Mucosa of descending colon (tissue), 3 donors: ENCODE measurements around the gene PLB1. TPM values are rescaled to one million over a fixed set of nuclear protein-coding genes. Genes with fewer than 3 reads are reported as not detected.

Experiments
- ATAC-seq: fragments of 200-7000 bp; cut with Tn5 transposase; one replicate; pipeline ENCODE4 v1.9.1; 2020; ENCODE audit warnings: mild to moderate bottlenecking, moderate library complexity
- DNase-seq, 3 donors: peaks; one replicate each; pipeline ENCODE4 v3.0.0-alpha.2; 2020
- H3K36me3 ChIP-seq: fragments of 200-600 bp; one replicate; pipeline ENCODE4 v1.8.0; 2021; ENCODE audit warnings: low read depth, mild to moderate bottlenecking
- H3K4me1 ChIP-seq: fragments of 200-600 bp; one replicate; pipeline ENCODE4 v1.8.0; 2021; ENCODE audit warnings: low read depth, mild to moderate bottlenecking
- H3K4me3 ChIP-seq: fragments of 200-600 bp; one replicate; pipeline ENCODE4 v1.8.0; 2021; ENCODE audit warnings: mild to moderate bottlenecking
- H3K9me3 ChIP-seq: fragments of 200-600 bp; one replicate; pipeline ENCODE4 v1.8.0; 2021; ENCODE audit warnings: mild to moderate bottlenecking
- intact Hi-C, 2 donors: fragments of 100-400 bp; cut with DNase I in 1 of 2; cut with micrococcal nuclease in 1 of 2; formaldehyde crosslinking; loops; one replicate each; pipeline versions ENCODE4 v1.11.0 to v1.11.1; 2022; cut with DNase I, micrococcal nuclease
- total RNA-seq, 3 donors: library from RNA; stranded (reverse); fragmentation: NEBNext Ultra II Directional in 2 of 3; extraction: Animal tissue kit (Norgen Biotek cat#: 25700) in 2 of 3; gene quantifications; one replicate each; pipeline versions ENCODE4 v1.2.1 to v1.2.4, GENCODE V29; 2021 to 2023
- TF ChIP-seq, protein P1 (sequence below): fragments of 200-600 bp; IDR thresholded peaks from one replicate; pipeline ENCODE4 v1.8.0; 2022; ENCODE audit warnings: antibody characterized with exemption, mild to moderate bottlenecking
- donor health status: DM: no; HTN: no; CAD: no; lungs with moderate emphysema.
- donor health status: DM: no; HTN: no; CAD: no.
- donor health status: DM: no; HTN: yes; CAD: no.

PLB1 gene
- total RNA-seq, 3 donors from 2014 or later: 2.4 to 4.9 (median 3.6) TPM

GRCh38 chr2:28678944-28679343, 183.1 kb downstream of the PLB1 start:
- no peaks in the 10 kb centered on the region for H3K9me3 ChIP-seq
- intact Hi-C loops: no loop called here
- no peak for ATAC-seq
- H3K36me3 ChIP-seq: no peaks in the 10 kb centered on the region
- no peak for DNase-seq
- no peaks in the 10 kb centered on the region for H3K4me1 ChIP-seq
- no peak overlapping the region for H3K4me3 ChIP-seq
- TF ChIP-seq, protein P1, sequence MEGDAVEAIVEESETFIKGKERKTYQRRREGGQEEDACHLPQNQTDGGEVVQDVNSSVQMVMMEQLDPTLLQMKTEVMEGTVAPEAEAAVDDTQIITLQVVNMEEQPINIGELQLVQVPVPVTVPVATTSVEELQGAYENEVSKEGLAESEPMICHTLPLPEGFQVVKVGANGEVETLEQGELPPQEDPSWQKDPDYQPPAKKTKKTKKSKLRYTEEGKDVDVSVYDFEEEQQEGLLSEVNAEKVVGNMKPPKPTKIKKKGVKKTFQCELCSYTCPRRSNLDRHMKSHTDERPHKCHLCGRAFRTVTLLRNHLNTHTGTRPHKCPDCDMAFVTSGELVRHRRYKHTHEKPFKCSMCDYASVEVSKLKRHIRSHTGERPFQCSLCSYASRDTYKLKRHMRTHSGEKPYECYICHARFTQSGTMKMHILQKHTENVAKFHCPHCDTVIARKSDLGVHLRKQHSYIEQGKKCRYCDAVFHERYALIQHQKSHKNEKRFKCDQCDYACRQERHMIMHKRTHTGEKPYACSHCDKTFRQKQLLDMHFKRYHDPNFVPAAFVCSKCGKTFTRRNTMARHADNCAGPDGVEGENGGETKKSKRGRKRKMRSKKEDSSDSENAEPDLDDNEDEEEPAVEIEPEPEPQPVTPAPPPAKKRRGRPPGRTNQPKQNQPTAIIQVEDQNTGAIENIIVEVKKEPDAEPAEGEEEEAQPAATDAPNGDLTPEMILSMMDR: no peak

DNA sequence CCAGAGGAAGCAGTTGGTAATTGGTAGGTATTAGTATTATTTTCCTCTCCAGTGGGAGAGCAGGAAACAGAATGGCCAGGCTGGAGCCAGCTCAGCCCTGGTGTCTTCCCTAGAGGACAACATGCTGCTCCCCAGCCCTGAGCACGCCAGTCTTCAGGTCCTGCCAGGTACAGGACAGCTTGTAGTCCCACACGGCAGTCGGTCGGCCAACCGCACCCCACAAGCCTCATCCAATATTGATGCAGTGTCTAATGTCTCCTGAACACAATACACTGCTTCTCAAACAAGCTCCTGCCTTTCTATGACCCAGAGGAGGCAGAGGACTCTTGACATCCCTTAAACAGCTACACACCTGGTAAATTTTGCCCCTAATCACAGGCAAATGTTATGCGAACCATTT, 184.8 kb downstream of the PLB1 start:
- no peaks in the 10 kb centered on the region for H3K36me3 ChIP-seq
- H3K4me1 ChIP-seq: no peaks in the 10 kb centered on the region
- H3K4me3 ChIP-seq: no peak overlapping the region
- intact Hi-C loops: no loop called here
- TF ChIP-seq, protein P1: no peak
- DNase-seq (no peak), ATAC-seq (no peak)
- no peaks in the 10 kb centered on the region for H3K9me3 ChIP-seq

GRCh38 chr2:28681158-28681571, 185.3 kb downstream of the PLB1 start:
- Histone ChIP-seq H3K9me3 (no peaks in the 10 kb centered on the region), H3K4me3 (no peak overlapping the region), H3K36me3 (no peaks in the 10 kb centered on the region), H3K4me1 (no peaks in the 10 kb centered on the region)
- intact Hi-C loops: no loop called here
- DNase-seq (peak in 1 of 3 donors; percentile 59), ATAC-seq (peak; percentile 48)
- TF ChIP-seq, protein P1: no peak

DNA sequence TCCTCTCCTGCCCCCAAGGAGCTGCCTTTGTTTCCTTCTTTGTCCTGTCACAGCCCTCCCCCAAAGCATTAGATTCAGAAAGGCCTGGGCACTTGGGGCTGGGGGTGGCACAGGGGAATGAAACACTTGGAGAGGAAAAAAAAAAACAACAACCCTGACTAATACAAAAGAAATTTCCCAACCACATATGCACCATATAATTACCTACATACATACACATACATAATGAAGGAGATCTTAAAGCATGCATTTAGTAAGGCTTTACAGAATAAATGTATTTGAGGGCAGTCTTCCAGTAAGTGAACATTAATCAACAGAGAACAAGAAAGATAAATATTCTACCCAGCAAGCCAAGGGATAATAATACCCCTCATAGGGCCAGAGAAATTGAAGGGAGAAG, 185.7 kb downstream of the PLB1 start:
- TF ChIP-seq, protein P1: no peak
- Histone ChIP-seq H3K4me3 (no peak overlapping the region), H3K36me3 (no peaks in the 10 kb centered on the region), H3K9me3 (no peaks in the 10 kb centered on the region), H3K4me1 (no peaks in the 10 kb centered on the region)
- intact Hi-C loops: no loop called here
- ATAC-seq (no peak), DNase-seq (no peak)

- ATAC-seq: peak; percentile 56
- no peak overlapping the region for H3K4me3 ChIP-seq
- no peaks in the 10 kb centered on the region for H3K4me1 ChIP-seq
- DNase-seq: peak; percentile 60 to 73 (median 61)
- TF ChIP-seq, protein P1: no peak
- intact Hi-C loops: no loop called here
- H3K36me3 ChIP-seq: no peaks in the 10 kb centered on the region
- H3K9me3 ChIP-seq: no peaks in the 10 kb centered on the region
Observed at GRCh38 chr2:28683100-28683706, 187.3 kb downstream of the PLB1 start.
